Measurements from ENCODE around the gene CDYL2. TPM values are rescaled to one million over a fixed set of nuclear protein-coding genes. Genes with fewer than 3 reads are reported as not detected.

The CDYL2 gene
- total RNA-seq, 2 donors from 2014 or later: 9.9 to 12.8 TPM

DNA sequence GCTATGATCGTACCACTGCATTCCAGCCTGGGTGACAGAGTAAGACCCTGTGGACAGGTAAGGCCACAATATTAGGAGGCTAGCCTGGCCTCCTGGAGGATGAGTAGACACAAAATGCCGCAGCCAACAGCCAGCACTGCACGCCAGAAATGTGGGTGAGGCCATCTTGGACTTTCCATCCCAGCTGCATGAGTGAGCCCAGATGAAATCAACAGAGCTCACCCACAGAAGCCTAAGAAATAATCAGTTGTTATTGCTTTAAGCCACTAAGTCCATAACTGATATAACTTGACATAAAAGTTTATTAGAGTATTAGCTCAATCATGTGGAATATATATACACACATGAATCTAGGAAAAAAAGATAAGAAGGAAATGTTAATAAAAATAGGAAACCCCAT lies 101.7 kb downstream of the CDYL2 start:
- TF ChIP-seq, protein P1, sequence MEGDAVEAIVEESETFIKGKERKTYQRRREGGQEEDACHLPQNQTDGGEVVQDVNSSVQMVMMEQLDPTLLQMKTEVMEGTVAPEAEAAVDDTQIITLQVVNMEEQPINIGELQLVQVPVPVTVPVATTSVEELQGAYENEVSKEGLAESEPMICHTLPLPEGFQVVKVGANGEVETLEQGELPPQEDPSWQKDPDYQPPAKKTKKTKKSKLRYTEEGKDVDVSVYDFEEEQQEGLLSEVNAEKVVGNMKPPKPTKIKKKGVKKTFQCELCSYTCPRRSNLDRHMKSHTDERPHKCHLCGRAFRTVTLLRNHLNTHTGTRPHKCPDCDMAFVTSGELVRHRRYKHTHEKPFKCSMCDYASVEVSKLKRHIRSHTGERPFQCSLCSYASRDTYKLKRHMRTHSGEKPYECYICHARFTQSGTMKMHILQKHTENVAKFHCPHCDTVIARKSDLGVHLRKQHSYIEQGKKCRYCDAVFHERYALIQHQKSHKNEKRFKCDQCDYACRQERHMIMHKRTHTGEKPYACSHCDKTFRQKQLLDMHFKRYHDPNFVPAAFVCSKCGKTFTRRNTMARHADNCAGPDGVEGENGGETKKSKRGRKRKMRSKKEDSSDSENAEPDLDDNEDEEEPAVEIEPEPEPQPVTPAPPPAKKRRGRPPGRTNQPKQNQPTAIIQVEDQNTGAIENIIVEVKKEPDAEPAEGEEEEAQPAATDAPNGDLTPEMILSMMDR (conservative IDR thresholded peaks at IDR 0.05): no peak
- no peak overlapping the region for H3K4me3 Mint-ChIP-seq
- H3K36me3 Mint-ChIP-seq (ENCODE audit: low read depth): no peaks in the 10 kb centered on the region
- DNase-seq: no peak
- Histone ChIP-seq H3K4me1 (ENCODE audit: control insufficient read depth, insufficient read depth, low read length) (no peaks in the 10 kb centered on the region), H3K27me3 (ENCODE audit: control insufficient read depth, insufficient read depth, low read length, poor library complexity, severe bottlenecking) (no peaks in the 10 kb centered on the region), H3K9me3 (ENCODE audit: control insufficient read depth, low read length) (no peaks in the 10 kb centered on the region), H3K4me3 (ENCODE audit: low read length) (no peak overlapping the region), H3K9ac (ENCODE audit: extremely low read depth, low read length, poor library complexity, severe bottlenecking) (no peak overlapping the region), H3K27ac (ENCODE audit: low read depth, low read length) (no peak overlapping the region), H3K36me3 (ENCODE audit: control insufficient read depth, insufficient read depth, low read length) (no peaks in the 10 kb centered on the region)
- WGBS, 2 experiments (ENCODE audit: insufficient coverage in 1 of 2, insufficient read length in 1 of 2): 92 to 100% methylated on average over 2 to 3 of the region's 3 CpGs
- no peaks in the 10 kb centered on the region for H3K27me3 Mint-ChIP-seq (ENCODE audit: insufficient read depth)
- H3K4me1 Mint-ChIP-seq: peaks cover 4% of the 10 kb centered on the region
- peaks cover 1% of the 10 kb centered on the region for H3K9me3 Mint-ChIP-seq
- H3K27ac Mint-ChIP-seq: no peak overlapping the region

DNA sequence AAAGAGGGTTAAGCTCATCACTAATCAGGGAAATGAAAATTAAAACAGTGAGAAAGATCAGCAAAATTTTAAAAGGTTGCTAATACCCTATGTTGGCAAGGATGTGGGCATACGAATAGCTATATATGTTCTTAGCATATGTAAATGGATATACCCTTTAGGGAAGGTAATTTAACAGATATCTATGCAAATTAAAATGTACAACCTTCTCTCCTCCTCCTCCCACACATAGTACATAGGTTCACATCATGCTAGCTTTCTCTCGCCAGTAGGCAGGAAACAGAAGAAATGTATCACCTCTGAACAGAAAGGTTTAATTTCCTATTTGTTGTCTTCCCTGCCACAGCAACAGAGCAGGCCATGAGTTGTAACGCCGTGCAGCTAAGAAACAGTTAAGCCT lies 103.8 kb downstream of the CDYL2 start:
- TF ChIP-seq, protein P1 (conservative IDR thresholded peaks at IDR 0.05): no peak
- Mint-ChIP-seq H3K36me3 (ENCODE audit: low read depth) (no peaks in the 10 kb centered on the region), H3K27ac (no peak overlapping the region), H3K4me3 (no peak overlapping the region), H3K9me3 (peaks cover 1% of the 10 kb centered on the region), H3K27me3 (ENCODE audit: insufficient read depth) (no peaks in the 10 kb centered on the region), H3K4me1 (peaks cover 4% of the 10 kb centered on the region)
- 95 to 100% methylated on average over 3 to 4 of the region's 4 CpGs for WGBS, 2 experiments (ENCODE audit: insufficient coverage in 1 of 2, insufficient read length in 1 of 2)
- Histone ChIP-seq H3K4me3 (ENCODE audit: low read length) (no peak overlapping the region), H3K36me3 (ENCODE audit: control insufficient read depth, insufficient read depth, low read length) (no peaks in the 10 kb centered on the region), H3K27me3 (ENCODE audit: control insufficient read depth, insufficient read depth, low read length, poor library complexity, severe bottlenecking) (no peaks in the 10 kb centered on the region), H3K27ac (ENCODE audit: low read depth, low read length) (no peak overlapping the region), H3K9ac (ENCODE audit: extremely low read depth, low read length, poor library complexity, severe bottlenecking) (no peak overlapping the region), H3K4me1 (ENCODE audit: control insufficient read depth, insufficient read depth, low read length) (no peaks in the 10 kb centered on the region), H3K9me3 (ENCODE audit: control insufficient read depth, low read length) (no peaks in the 10 kb centered on the region)
- DNase-seq: no peak

DNA sequence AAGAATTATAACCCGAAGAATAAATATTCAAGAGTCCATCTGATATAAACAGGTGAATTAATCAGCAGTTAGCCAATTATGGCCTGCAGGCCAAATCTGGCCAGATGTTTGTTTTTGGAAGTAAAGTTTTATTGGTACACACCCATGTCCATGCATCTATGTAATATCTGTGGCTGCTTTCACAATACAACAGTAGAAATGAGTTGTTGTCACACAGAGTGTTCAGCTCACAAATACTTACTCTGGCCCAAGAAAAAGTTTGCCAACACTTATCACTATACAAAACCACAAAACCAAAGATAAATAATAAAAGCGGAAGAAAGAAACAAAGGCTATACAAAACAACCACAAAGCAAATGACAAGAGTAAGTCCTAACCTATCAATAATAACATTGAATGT lies 109.4 kb downstream of the CDYL2 start:
- Mint-ChIP-seq H3K27ac (no peak overlapping the region), H3K27me3 (ENCODE audit: insufficient read depth) (no peaks in the 10 kb centered on the region), H3K4me1 (no peaks in the 10 kb centered on the region), H3K4me3 (no peak overlapping the region), H3K36me3 (ENCODE audit: low read depth) (no peaks in the 10 kb centered on the region), H3K9me3 (peaks cover 1% of the 10 kb centered on the region)
- Histone ChIP-seq H3K27ac (ENCODE audit: low read depth, low read length) (no peak overlapping the region), H3K4me1 (ENCODE audit: control insufficient read depth, insufficient read depth, low read length) (no peaks in the 10 kb centered on the region), H3K36me3 (ENCODE audit: control insufficient read depth, insufficient read depth, low read length) (no peaks in the 10 kb centered on the region), H3K9ac (ENCODE audit: extremely low read depth, low read length, poor library complexity, severe bottlenecking) (no peak overlapping the region), H3K9me3 (ENCODE audit: control insufficient read depth, low read length) (no peaks in the 10 kb centered on the region), H3K4me3 (ENCODE audit: low read length) (no peak overlapping the region), H3K27me3 (ENCODE audit: control insufficient read depth, insufficient read depth, low read length, poor library complexity, severe bottlenecking) (no peaks in the 10 kb centered on the region)
- 92% methylated on average over 2 of the region's 2 CpGs; no CpG with 5 or more reads in 1 of the 2 experiments for WGBS, 2 experiments (ENCODE audit: insufficient coverage in 1 of 2, insufficient read length in 1 of 2)
- TF ChIP-seq, protein P1 (conservative IDR thresholded peaks at IDR 0.05): no peak
- no peak for DNase-seq

All from endodermal cell (in vitro differentiated cells).